B cell (primary cell): ENCODE results near the gene RMI1. TPM values are rescaled to one million over a fixed set of nuclear protein-coding genes. Genes with fewer than 3 reads are reported as not detected.

ENCODE experiments used
- ATAC-seq: fragments of 200-7000 bp; cut with Tn5 transposase; one replicate; pipeline ENCODE4 v1.10.0; 2021; ENCODE audit warnings: low read depth, mild to moderate bottlenecking, moderate number of reproducible peaks, moderate library complexity
- CTCF ChIA-PET: fragments of 350-600 bp; sonication (Branson Sonifier 250); formaldehyde crosslinking; loops from one replicate; lab custom pipeline; 2021; ENCODE audit warnings: antibody characterized with exemption, inconsistent platforms; lab: Charles Lee
- POLR2A ChIA-PET: fragments of 350-600 bp; sonication (Branson Sonifier 250); formaldehyde crosslinking; loops from one replicate; lab custom pipeline; 2021; ENCODE audit warnings: antibody characterized with exemption; lab: Charles Lee
- DNase-seq: peaks from one replicate; pipeline ENCODE4 v3.0.0; 2013
- H2AFZ ChIP-seq: 2 replicates; pipeline ENCODE4 v1.6.1; 2012; ENCODE audit warnings: mild to moderate bottlenecking, low read depth, low read length; ENCODE audit not compliant: insufficient read depth, poor library complexity, severe bottlenecking
- H3K27ac ChIP-seq, 2 donors: 1 replicate in 1 of 2; 2 replicates in 1 of 2; pipeline ENCODE4 v1.5.1; 2012 to 2013; ENCODE audit warnings: low read length in 2 of 2, mild to moderate bottlenecking in 2 of 2, moderate library complexity in 1 of 2
- H3K27me3 ChIP-seq, 4 experiments: fragments of 200-600 bp in 1 of 4; sonication (generic) in 1 of 4; replicated peaks in 1 of 4; 1 replicate in 2 of 4; 2 replicates in 2 of 4; pipeline versions ENCODE4 v1.6.1 to v1.7.0; 2013 to 2016; ENCODE audit warnings: low read length in 3 of 4, mild to moderate bottlenecking in 2 of 4, mixed read lengths in 1 of 4, moderate library complexity in 1 of 4; ENCODE audit not compliant: insufficient read depth in 4 of 4, control insufficient read depth in 3 of 4; ENCODE audit errors: control extremely low read depth in 1 of 4
- H3K36me3 ChIP-seq, 2 experiments: replicated peaks in 1 of 2; 1 replicate in 1 of 2; 2 replicates in 1 of 2; pipeline versions ENCODE4 v1.6.1 to v1.7.1; 2013; ENCODE audit warnings: low read length in 1 of 2; ENCODE audit not compliant: insufficient read depth in 2 of 2, control insufficient read depth in 1 of 2; ENCODE audit errors: control extremely low read depth in 1 of 2, extremely low read depth in 1 of 2
- H3K4me1 ChIP-seq, 2 donors: fragments of 200-600 bp in 1 of 2; sonication (generic) in 1 of 2; 1 replicate in 1 of 2; 2 replicates in 1 of 2; pipeline versions ENCODE4 v1.5.1 to v1.6.1; 2013 to 2017; ENCODE audit warnings: low read length in 2 of 2; ENCODE audit not compliant: control insufficient read depth in 2 of 2, insufficient read depth in 2 of 2
- H3K4me2 ChIP-seq: replicated peaks from 2 replicates; pipeline ENCODE3; 2012; ENCODE audit warnings: mild to moderate bottlenecking, low read depth, low read length; ENCODE audit not compliant: poor library complexity, severe bottlenecking
- H3K4me3 ChIP-seq, 5 experiments: fragments of 200-600 bp in 1 of 5; sonication (generic) in 1 of 5; 1 replicate in 3 of 5; 2 replicates in 2 of 5; pipeline versions ENCODE4 v1.5.1 to v1.7.0; 2011 to 2016; ENCODE audit warnings: low read length in 4 of 5, mild to moderate bottlenecking in 4 of 5, low read depth in 2 of 5, control low read depth in 1 of 5, moderate library complexity in 1 of 5; ENCODE audit not compliant: insufficient read depth in 1 of 5; ENCODE audit errors: control extremely low read depth in 1 of 5, extremely low read depth in 1 of 5
- H3K79me2 ChIP-seq: fragments of 200-600 bp; sonication (generic); one replicate; pipeline ENCODE4 v1.6.0; 2016; ENCODE audit warnings: low read length; ENCODE audit not compliant: control insufficient read depth, insufficient read depth
- H3K9ac ChIP-seq: fragments of 200-600 bp; sonication (generic); 2 replicates; pipeline ENCODE4 v1.6.1; 2017; ENCODE audit warnings: mild to moderate bottlenecking, low read length, moderate library complexity
- H3K9me3 ChIP-seq, 3 donors: one replicate each; pipeline versions ENCODE4 v1.6.1 to v1.7.1; 2013; ENCODE audit warnings: low read length in 2 of 3; ENCODE audit not compliant: control insufficient read depth in 2 of 3, insufficient read depth in 1 of 3; ENCODE audit errors: control extremely low read depth in 1 of 3
- H4K20me1 ChIP-seq: 2 replicates; pipeline ENCODE4 v1.6.0; 2012; ENCODE audit warnings: mild to moderate bottlenecking, low read length; ENCODE audit not compliant: insufficient read depth, control insufficient read depth, poor library complexity, severe bottlenecking
- H3K27ac Mint-ChIP-seq: one replicate; pipeline ENCODE4 v1.8.0; 2021; ENCODE audit warnings: mixed read lengths
- H3K27me3 Mint-ChIP-seq: one replicate; pipeline ENCODE4 v1.8.0; 2021; ENCODE audit warnings: mixed read lengths
- H3K4me1 Mint-ChIP-seq: one replicate; pipeline ENCODE4 v1.8.0; 2021; ENCODE audit warnings: mixed read lengths
- H3K4me3 Mint-ChIP-seq: one replicate; pipeline ENCODE4 v1.8.0; 2021; ENCODE audit warnings: mixed read lengths
- H3K9me3 Mint-ChIP-seq: one replicate; pipeline ENCODE4 v1.8.0; 2022; ENCODE audit warnings: mixed read lengths; ENCODE audit not compliant: insufficient read depth
- EZH2 ChIP-seq: IDR thresholded peaks from 2 replicates; pipeline ENCODE4 v1.6.1; 2012; ENCODE audit warnings: borderline replicate concordance, low read depth, mild to moderate bottlenecking, moderate library complexity, low read length; ENCODE audit not compliant: insufficient read depth, poor library complexity, severe bottlenecking
- WGBS: methylation state at CpG from one replicate; pipeline ENCODE4 v1.1.5; 2013; ENCODE audit warnings: missing lambda C conversion rate; ENCODE audit not compliant: insufficient coverage; 5-methylcytosine and 5-hydroxymethylcytosine counted together
- intact Hi-C: fragments of 100-400 bp; cut with micrococcal nuclease; formaldehyde crosslinking; loops from one replicate; pipeline ENCODE4 v1.10.0; 2022
- polyA plus RNA-seq: library from polyadenylated mRNA; depleted of rRNA; stranded (reverse); fragments of >200 nt; gene quantifications from 2 replicates; pipeline ENCODE4 v1.2.3, GENCODE V29; 2012
- total RNA-seq, 2 donors: library from RNA; stranded (reverse); fragments of 120-200 nt in 1 of 2; gene quantifications; 1 replicate in 1 of 2; 2 replicates in 1 of 2; pipeline versions ENCODE4 v1.2.3 to v1.2.4, GENCODE V29; 2013 to 2022
- TF ChIP-seq, protein P1 (sequence below): fragments of 200-600 bp; IDR thresholded peaks from one replicate; pipeline ENCODE4 v1.8.0; 2022; ENCODE audit warnings: antibody characterized with exemption, mild to moderate bottlenecking

The RMI1 gene
- total and polyA plus RNA-seq, 2 donors (not counting 1 experiment from before 2014, with no cell fraction given): 2.0 to 8.6 TPM

DNA sequence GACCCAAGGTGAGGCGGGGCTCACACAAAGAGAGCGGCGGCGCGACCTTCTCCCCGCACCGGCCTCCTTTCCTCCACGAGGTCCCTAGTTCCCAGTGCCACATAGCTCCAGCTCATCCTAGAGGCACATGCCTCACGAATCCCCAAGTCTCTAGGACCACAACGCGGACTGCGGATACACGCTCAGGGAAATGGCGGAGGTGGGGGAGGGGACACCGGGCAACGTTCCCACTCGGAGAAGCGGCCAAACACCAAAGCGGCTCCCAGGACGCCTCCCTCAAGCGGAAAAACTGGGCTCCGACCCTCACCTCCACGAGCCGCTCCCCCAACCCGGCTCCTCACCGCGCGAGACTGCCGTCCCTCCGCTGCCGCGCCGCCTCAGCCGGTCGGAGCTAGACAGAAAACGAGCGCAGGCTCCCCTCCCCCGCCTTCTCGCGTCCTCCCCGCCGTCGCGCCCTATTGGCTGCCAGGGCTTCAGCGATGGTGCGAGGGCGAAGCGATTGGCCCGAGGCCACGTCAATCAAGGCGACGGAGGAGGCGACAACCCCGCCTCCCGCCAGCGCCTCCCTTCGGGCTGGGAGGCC is 702 bp upstream of the RMI1 start, which contains the start of gene HNRNPK:
Gene HNRNPK, minus strand, starts transcription at position 404 of the 583 bp plus-strand sequence. CDS start 1,963 bp downstream, outside the sequence.
- peak within 1 kb of the TSS; percentile 81 for H3K4me2 ChIP-seq
- H3K27me3 Mint-ChIP-seq: no peaks in the 10 kb centered on the region
- ATAC-seq (peak; percentile 79), DNase-seq (peak; percentile 100)
- peaks cover 46% of the 10 kb centered on the region for H4K20me1 ChIP-seq
- peak within 1 kb of the TSS; percentile 99 for H3K27ac ChIP-seq
- H3K9ac ChIP-seq: peak within 1 kb of the TSS; percentile 100
- H3K4me1 Mint-ChIP-seq: peaks cover 36% of the 10 kb centered on the region
- peak within 1 kb of the TSS; percentile 96 to 100 (median 99) for H3K4me3 ChIP-seq
- POLR2A ChIA-PET: interaction anchor here (0.6 to 2.7 kb wide), 10 partner anchors 7 to 350 kb away, joined by 3 to 20 read pairs (median 7); partner anchors contain the start of genes KIF27 and UBQLN1
- peak within 1 kb of the TSS; percentile 99 for H2AFZ ChIP-seq
- peaks cover 89% of the 10 kb centered on the region for H3K79me2 ChIP-seq
- no peaks in the 10 kb centered on the region for H3K9me3 Mint-ChIP-seq
- CTCF ChIA-PET: interaction anchor here (0.8 to 1.4 kb wide), 4 partner anchors 14 to 356 kb away, joined by 3 to 4 read pairs (median 3); partner anchors contain the start of gene KIF27
- H3K4me3 Mint-ChIP-seq: peak within 1 kb of the TSS; percentile 92
- under 1% methylated on average over 53 of the region's 57 CpGs for WGBS
- intact Hi-C loops: loop anchor here (1.0 to 2.0 kb wide), 6 partner anchors 24 to 1961 kb away; partner anchors contain the start of genes IDNK, KIF27 and NAA35
- H3K27ac Mint-ChIP-seq: peak within 1 kb of the TSS; percentile 100
- peaks cover 18% of the 10 kb centered on the region in 2 donors for H3K4me1 ChIP-seq
- TF ChIP-seq EZH2: no peak
- TF ChIP-seq, protein P1, sequence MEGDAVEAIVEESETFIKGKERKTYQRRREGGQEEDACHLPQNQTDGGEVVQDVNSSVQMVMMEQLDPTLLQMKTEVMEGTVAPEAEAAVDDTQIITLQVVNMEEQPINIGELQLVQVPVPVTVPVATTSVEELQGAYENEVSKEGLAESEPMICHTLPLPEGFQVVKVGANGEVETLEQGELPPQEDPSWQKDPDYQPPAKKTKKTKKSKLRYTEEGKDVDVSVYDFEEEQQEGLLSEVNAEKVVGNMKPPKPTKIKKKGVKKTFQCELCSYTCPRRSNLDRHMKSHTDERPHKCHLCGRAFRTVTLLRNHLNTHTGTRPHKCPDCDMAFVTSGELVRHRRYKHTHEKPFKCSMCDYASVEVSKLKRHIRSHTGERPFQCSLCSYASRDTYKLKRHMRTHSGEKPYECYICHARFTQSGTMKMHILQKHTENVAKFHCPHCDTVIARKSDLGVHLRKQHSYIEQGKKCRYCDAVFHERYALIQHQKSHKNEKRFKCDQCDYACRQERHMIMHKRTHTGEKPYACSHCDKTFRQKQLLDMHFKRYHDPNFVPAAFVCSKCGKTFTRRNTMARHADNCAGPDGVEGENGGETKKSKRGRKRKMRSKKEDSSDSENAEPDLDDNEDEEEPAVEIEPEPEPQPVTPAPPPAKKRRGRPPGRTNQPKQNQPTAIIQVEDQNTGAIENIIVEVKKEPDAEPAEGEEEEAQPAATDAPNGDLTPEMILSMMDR: no peak
- H3K27me3 ChIP-seq: no peaks in the 10 kb centered on the region
- H3K9me3 ChIP-seq: no peaks in the 10 kb centered on the region
- H3K36me3 ChIP-seq: peaks cover 0 to 34% of the 10 kb centered on the region in 2 experiments
